Natural killer cell (primary cell): Measurements from ENCODE around the gene ASIC1. TPM values are rescaled to one million over a fixed set of nuclear protein-coding genes. Genes with fewer than 3 reads are reported as not detected.

ENCODE experiments used
- ATAC-seq, 3 donors: fragments of 150-1000 bp in 2 of 3; fragments of 200-7000 bp in 1 of 3; cut with Tn5 transposase; 1 replicate in 1 of 3; 2 replicates in 2 of 3; pipeline ENCODE4 v1.10.0; 2021; ENCODE audit warnings: mild to moderate bottlenecking in 2 of 3, moderate library complexity in 2 of 3
- DNase-seq, 2 donors: peaks; one replicate each; pipeline versions ENCODE4 v3.0.0 to v3.0.0-alpha.2; 2013 to 2021; ENCODE audit warnings: mixed read lengths in 1 of 2
- H3K27ac ChIP-seq: one replicate; pipeline ENCODE4 v1.5.1; 2013; ENCODE audit warnings: mild to moderate bottlenecking, low read length
- H3K27me3 ChIP-seq: one replicate; pipeline ENCODE4 v1.6.1; 2013; ENCODE audit warnings: low read length; ENCODE audit not compliant: control insufficient read depth, insufficient read depth
- H3K36me3 ChIP-seq: one replicate; pipeline ENCODE4 v1.6.1; 2013; ENCODE audit warnings: low read length; ENCODE audit not compliant: control insufficient read depth, insufficient read depth
- H3K4me1 ChIP-seq: one replicate; pipeline ENCODE4 v1.6.1; 2013; ENCODE audit warnings: low read length; ENCODE audit not compliant: control insufficient read depth, insufficient read depth
- H3K4me3 ChIP-seq: one replicate; pipeline ENCODE4 v1.5.1; 2013; ENCODE audit warnings: low read length
- H3K9me3 ChIP-seq: one replicate; pipeline ENCODE4 v1.6.1; 2013; ENCODE audit warnings: low read length; ENCODE audit not compliant: control insufficient read depth, insufficient read depth
- H3K27ac Mint-ChIP-seq, 2 donors: one replicate each; pipeline ENCODE4 v1.8.0; 2022; ENCODE audit warnings: mild to moderate bottlenecking in 2 of 2, mixed read lengths in 2 of 2, moderate library complexity in 1 of 2
- H3K27me3 Mint-ChIP-seq, 2 donors: one replicate each; pipeline ENCODE4 v1.8.0; 2022; ENCODE audit warnings: low read depth in 2 of 2, mixed read lengths in 2 of 2
- H3K36me3 Mint-ChIP-seq: one replicate; pipeline ENCODE4 v1.8.0; 2022; ENCODE audit warnings: mixed read lengths
- H3K4me1 Mint-ChIP-seq, 2 donors: one replicate each; pipeline ENCODE4 v1.8.0; 2022; ENCODE audit warnings: mixed read lengths in 2 of 2
- H3K4me3 Mint-ChIP-seq: one replicate; pipeline ENCODE4 v1.8.0; 2022; ENCODE audit warnings: mild to moderate bottlenecking, moderate library complexity, mixed read lengths
- H3K9me3 Mint-ChIP-seq, 2 donors: one replicate each; pipeline ENCODE4 v1.8.0; 2022; ENCODE audit warnings: mixed read lengths in 2 of 2
- CTCF ChIP-seq: fragments of 200-600 bp; IDR thresholded peaks from one replicate; pipeline ENCODE4 v1.8.0; 2022; ENCODE audit warnings: antibody characterized with exemption
- WGBS: methylation state at CpG from one replicate; pipeline ENCODE4 v1.1.7; 2013; ENCODE audit warnings: missing lambda C conversion rate; ENCODE audit not compliant: insufficient coverage; 5-methylcytosine and 5-hydroxymethylcytosine counted together
- intact Hi-C: fragments of 100-400 bp; cut with micrococcal nuclease; formaldehyde crosslinking; loops from one replicate; pipeline ENCODE4 v1.14.2; 2022
- total RNA-seq, 4 donors: library from RNA; stranded (reverse); fragments of 120-200 nt in 1 of 4; gene quantifications; one replicate each; pipeline versions ENCODE4 v1.2.3 to v1.2.4, GENCODE V29; 2013 to 2022

The ASIC1 gene
- total RNA-seq, 3 donors from 2014 or later (not counting 1 experiment from before 2014, with no cell fraction given) = 0.21 TPM; not detected in 2

GRCh38 chr12:50117057-50117622 lies 59.7 kb downstream of the ASIC1 start:
- no peaks in the 10 kb centered on the region for H3K9me3 ChIP-seq
- H3K4me1 ChIP-seq = peaks cover 19% of the 10 kb centered on the region
- Mint-ChIP-seq H3K27me3 (no peaks in the 10 kb centered on the region), H3K36me3 (no peaks in the 10 kb centered on the region), H3K4me1 (peaks cover 37 to 47% of the 10 kb centered on the region in 2 donors), H3K9me3 (no peaks in the 10 kb centered on the region), H3K4me3 (no peak overlapping the region), H3K27ac (peak overlapping the region in 1 of 2 donors; percentile 31)
- intact Hi-C loops = no loop called here
- WGBS = 94% methylated on average over 6 of the region's 6 CpGs
- ATAC-seq (no peak), DNase-seq (no peak)
- TF ChIP-seq CTCF = no peak
- H3K36me3 ChIP-seq = peaks cover 36% of the 10 kb centered on the region
- H3K4me3 ChIP-seq = no peak overlapping the region
- H3K27me3 ChIP-seq = no peaks in the 10 kb centered on the region
- no peak overlapping the region for H3K27ac ChIP-seq

GRCh38 chr12:50119387-50119786 lies 62.0 kb downstream of the ASIC1 start:
- Histone ChIP-seq H3K27ac (no peak overlapping the region), H3K36me3 (peaks cover 47% of the 10 kb centered on the region), H3K4me3 (no peak overlapping the region), H3K4me1 (peaks cover under 1% of the 10 kb centered on the region), H3K27me3 (no peaks in the 10 kb centered on the region), H3K9me3 (no peaks in the 10 kb centered on the region)
- TF ChIP-seq CTCF = no peak
- Mint-ChIP-seq H3K27me3 (no peaks in the 10 kb centered on the region), H3K36me3 (no peaks in the 10 kb centered on the region), H3K4me1 (peaks cover 26 to 44% of the 10 kb centered on the region in 2 donors), H3K4me3 (no peak overlapping the region), H3K27ac (no peak overlapping the region), H3K9me3 (no peaks in the 10 kb centered on the region)
- intact Hi-C loops = no loop called here
- DNase-seq (no peak), ATAC-seq (no peak)
- 94% methylated on average over 2 of the region's 2 CpGs for WGBS

DNA sequence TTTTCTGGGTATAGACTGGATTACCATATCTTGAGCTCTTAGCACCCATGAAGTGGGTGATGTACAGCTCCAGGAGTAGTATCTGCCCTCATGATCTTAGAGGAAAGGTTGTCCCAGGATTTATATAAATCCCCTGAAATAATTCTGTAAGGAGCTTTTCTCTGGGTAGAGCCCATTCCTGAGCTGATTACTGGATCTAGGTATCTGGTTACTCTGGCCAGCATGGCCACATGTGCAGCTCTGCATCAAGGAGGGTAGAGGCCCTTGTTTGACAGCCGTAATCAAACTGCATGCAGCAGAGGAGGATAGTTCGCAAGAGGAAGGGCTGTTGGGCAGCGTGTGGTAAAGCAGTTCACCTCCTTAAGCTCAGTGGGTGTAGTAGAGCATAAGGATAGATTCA lies 63.1 kb downstream of the ASIC1 start:
- 95% methylated on average over 3 of the region's 3 CpGs for WGBS
- H3K36me3 Mint-ChIP-seq = no peaks in the 10 kb centered on the region
- DNase-seq (no peak), ATAC-seq (no peak)
- no peaks in the 10 kb centered on the region for H3K27me3 ChIP-seq
- intact Hi-C loops = no loop called here
- H3K27me3 Mint-ChIP-seq = no peaks in the 10 kb centered on the region
- H3K4me1 Mint-ChIP-seq = peaks cover 26 to 46% of the 10 kb centered on the region in 2 donors
- no peak overlapping the region for H3K4me3 ChIP-seq
- H3K9me3 Mint-ChIP-seq = no peaks in the 10 kb centered on the region
- H3K4me3 Mint-ChIP-seq = no peak overlapping the region
- no peak overlapping the region for H3K27ac ChIP-seq
- H3K27ac Mint-ChIP-seq = peak overlapping the region; percentile 21 to 57
- H3K36me3 ChIP-seq = peaks cover 48% of the 10 kb centered on the region
- TF ChIP-seq CTCF = no peak
- no peaks in the 10 kb centered on the region for H3K9me3 ChIP-seq
- no peaks in the 10 kb centered on the region for H3K4me1 ChIP-seq

DNA sequence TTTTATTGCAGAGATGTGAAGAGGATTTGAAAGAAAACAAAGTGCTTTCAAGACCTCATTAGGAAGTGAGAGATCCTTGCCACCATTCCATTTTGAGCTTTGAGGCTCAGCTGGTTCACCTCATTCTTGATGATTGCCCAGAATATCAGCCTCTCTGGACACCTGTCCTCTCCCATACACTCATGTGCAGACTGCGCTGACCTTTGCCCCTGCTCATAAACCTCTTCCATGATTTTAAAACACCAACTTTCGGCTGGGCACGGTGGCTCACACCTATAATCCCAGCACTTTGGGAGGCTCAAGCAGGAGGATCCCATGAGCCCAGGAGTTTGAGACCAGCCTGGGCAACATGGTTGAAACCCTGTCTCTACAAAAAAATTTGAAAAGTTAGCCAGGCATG lies 63.6 kb downstream of the ASIC1 start:
- no peak for ATAC-seq
- Histone ChIP-seq H3K4me1 (no peaks in the 10 kb centered on the region), H3K9me3 (no peaks in the 10 kb centered on the region), H3K27me3 (no peaks in the 10 kb centered on the region), H3K36me3 (peaks cover 46% of the 10 kb centered on the region), H3K4me3 (no peak overlapping the region), H3K27ac (no peak overlapping the region)
- intact Hi-C loops = no loop called here
- Mint-ChIP-seq H3K9me3 (no peaks in the 10 kb centered on the region), H3K4me1 (peaks cover 26 to 46% of the 10 kb centered on the region in 2 donors), H3K27ac (peak overlapping the region; percentile 21 to 57), H3K27me3 (no peaks in the 10 kb centered on the region), H3K36me3 (no peaks in the 10 kb centered on the region), H3K4me3 (no peak overlapping the region)
- TF ChIP-seq CTCF = no peak
- DNase-seq = no peak
- WGBS = 95% methylated on average over 3 of the region's 3 CpGs
